Gastrocnemius medialis (tissue), 4 donors: ENCODE data around the gene IRS1. TPM values are rescaled to one million over a fixed set of nuclear protein-coding genes. Genes with fewer than 3 reads are reported as not detected.

Experiments
- ATAC-seq, 2 donors: fragments of 150-250 bp; one replicate each; pipeline ENCODE4 v1.9.1; 2016
- DNase-seq, 2 donors: peaks; one replicate each; pipeline ENCODE4 v3.0.0-alpha.2; 2019
- H3K27ac ChIP-seq, 4 donors: fragments of 200-600 bp; sonication (generic); 1 replicate in 1 of 4; 2 replicates in 3 of 4; pipeline ENCODE4 v1.5.1; 2016 to 2018; ENCODE audit warnings: mild to moderate bottlenecking in 2 of 4, moderate library complexity in 1 of 4
- H3K27me3 ChIP-seq, 3 donors: fragments of 200-600 bp; sonication (generic) in 2 of 3; 1 replicate in 1 of 3; 2 replicates in 2 of 3; pipeline versions ENCODE4 v1.5.1 to v1.6.0; 2016 to 2019; ENCODE audit warnings: mild to moderate bottlenecking in 1 of 3, moderate library complexity in 1 of 3
- H3K36me3 ChIP-seq, 2 donors: fragments of 200-600 bp; sonication (generic) in 1 of 2; one replicate each; pipeline ENCODE4 v1.5.1; 2017 to 2018
- H3K4me1 ChIP-seq, 2 donors: fragments of 200-600 bp; sonication (generic) in 1 of 2; one replicate each; pipeline ENCODE4 v1.5.1; 2016 to 2017; ENCODE audit warnings: mild to moderate bottlenecking in 2 of 2
- H3K4me3 ChIP-seq, 4 donors: fragments of 200-600 bp; sonication (generic) in 3 of 4; 1 replicate in 1 of 4; 2 replicates in 3 of 4; pipeline ENCODE4 v1.5.1; 2016 to 2019; ENCODE audit warnings: mild to moderate bottlenecking in 2 of 4
- H3K9me3 ChIP-seq, 3 donors: fragments of 200-600 bp; sonication (generic) in 2 of 3; 1 replicate in 1 of 3; 2 replicates in 2 of 3; pipeline ENCODE4 v1.5.1; 2016 to 2019
- CTCF ChIP-seq, 5 experiments: fragments of 450-650 bp in 3 of 5; fragments of 200-600 bp in 2 of 5; sonication (generic) in 2 of 5; IDR thresholded peaks in 4 of 5; conservative IDR thresholded peaks in 1 of 5; 1 replicate in 4 of 5; 2 replicates in 1 of 5; pipeline ENCODE4 v1.5.1; 2016 to 2019; ENCODE audit warnings: antibody characterized with exemption in 5 of 5, mild to moderate bottlenecking in 3 of 5, moderate library complexity in 3 of 5
- POLR2A ChIP-seq, 2 donors: fragments of 450-650 bp; IDR thresholded peaks; one replicate each; pipeline ENCODE4 v1.6.1; 2017; ENCODE audit warnings: antibody characterized with exemption in 2 of 2, mild to moderate bottlenecking in 2 of 2, moderate library complexity in 2 of 2
- in situ Hi-C, 4 donors: fragments of 200-750 bp; cut with MboI; loops; one replicate each; pipeline versions ENCODE4 v1.15.0 to v1.8.0; 2017; ENCODE audit warnings: low sequenced_read_pairs in 4 of 4
- intact Hi-C: fragments of 100-400 bp; cut with DNase I; formaldehyde crosslinking; loops from one replicate; pipeline ENCODE4 v1.15.1; 2023; ENCODE audit warnings: low total_unique reads
- total RNA-seq, 4 donors: library from RNA; depleted of rRNA; stranded (reverse); fragments of >200 nt; gene quantifications; one replicate each; pipeline versions ENCODE4 v1.1.0 to v1.2.3, GENCODE V29; 2016

The IRS1 gene
- total RNA-seq, 4 donors from 2014 or later = 2.2 to 71.1 (median 6.3) TPM

DNA sequence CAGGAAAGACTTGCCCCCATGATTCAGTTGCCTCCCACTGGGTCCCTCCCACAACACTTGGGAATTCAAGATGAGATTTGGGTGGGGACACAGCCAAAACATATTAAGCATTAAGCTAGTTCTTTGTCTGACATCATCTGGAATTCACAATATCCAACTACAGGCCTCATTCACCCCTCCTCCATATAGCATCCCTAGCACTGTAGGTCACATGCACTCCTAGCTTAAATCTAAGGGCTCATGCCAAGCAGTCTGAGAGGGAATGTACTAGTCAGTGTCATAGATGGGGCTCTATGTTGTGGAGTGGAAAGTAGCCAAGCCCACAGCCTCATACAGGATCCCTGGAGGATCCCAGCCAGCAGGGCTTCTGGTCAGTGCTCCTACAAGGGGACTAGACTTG is 92.1 kb downstream of the IRS1 start:
- intact Hi-C loops (no loop called here), in situ Hi-C loops (no loop called here)
- no peak overlapping the region for H3K27ac ChIP-seq
- DNase-seq = no peak
- H3K27me3 ChIP-seq = no peaks in the 10 kb centered on the region
- no peak overlapping the region for H3K4me3 ChIP-seq
- TF ChIP-seq POLR2A (IDR thresholded peaks at IDR 0.05) (no peak), CTCF (IDR thresholded peaks at IDR 0.05 in 4 of 5, conservative IDR thresholded peaks at IDR 0.05 in 1 of 5) (no peak)
- H3K4me1 ChIP-seq = no peaks in the 10 kb centered on the region
- no peaks in the 10 kb centered on the region for H3K36me3 ChIP-seq
- H3K9me3 ChIP-seq = no peaks in the 10 kb centered on the region
- ATAC-seq = no peak

DNA sequence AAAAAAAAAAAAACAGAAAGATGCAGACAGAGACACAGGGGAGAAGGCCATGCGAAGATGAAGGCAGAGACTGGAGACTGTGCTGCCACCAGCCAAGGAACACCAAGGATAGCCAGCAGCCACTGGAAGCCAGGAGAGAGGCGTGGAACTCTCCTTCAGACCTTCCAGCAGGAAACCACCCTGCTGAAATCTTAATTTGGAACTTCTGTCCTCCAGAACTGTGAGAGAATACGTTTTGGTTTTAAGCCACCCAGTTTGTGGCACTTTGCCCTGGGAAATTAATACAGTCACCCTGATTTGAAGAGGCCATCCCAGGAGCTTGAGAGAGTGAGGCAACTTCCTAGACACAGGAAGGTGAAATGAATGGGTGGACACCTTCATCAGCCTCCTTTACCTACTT is 93.7 kb downstream of the IRS1 start:
- H3K9me3 ChIP-seq = no peaks in the 10 kb centered on the region
- intact Hi-C loops (no loop called here), in situ Hi-C loops (no loop called here)
- no peaks in the 10 kb centered on the region for H3K4me1 ChIP-seq
- ATAC-seq = no peak
- H3K4me3 ChIP-seq = no peak overlapping the region
- no peak overlapping the region for H3K27ac ChIP-seq
- no peak for DNase-seq
- TF ChIP-seq CTCF (IDR thresholded peaks at IDR 0.05 in 4 of 5, conservative IDR thresholded peaks at IDR 0.05 in 1 of 5) (no peak), POLR2A (IDR thresholded peaks at IDR 0.05) (no peak)
- no peaks in the 10 kb centered on the region for H3K36me3 ChIP-seq
- H3K27me3 ChIP-seq = no peaks in the 10 kb centered on the region

DNA sequence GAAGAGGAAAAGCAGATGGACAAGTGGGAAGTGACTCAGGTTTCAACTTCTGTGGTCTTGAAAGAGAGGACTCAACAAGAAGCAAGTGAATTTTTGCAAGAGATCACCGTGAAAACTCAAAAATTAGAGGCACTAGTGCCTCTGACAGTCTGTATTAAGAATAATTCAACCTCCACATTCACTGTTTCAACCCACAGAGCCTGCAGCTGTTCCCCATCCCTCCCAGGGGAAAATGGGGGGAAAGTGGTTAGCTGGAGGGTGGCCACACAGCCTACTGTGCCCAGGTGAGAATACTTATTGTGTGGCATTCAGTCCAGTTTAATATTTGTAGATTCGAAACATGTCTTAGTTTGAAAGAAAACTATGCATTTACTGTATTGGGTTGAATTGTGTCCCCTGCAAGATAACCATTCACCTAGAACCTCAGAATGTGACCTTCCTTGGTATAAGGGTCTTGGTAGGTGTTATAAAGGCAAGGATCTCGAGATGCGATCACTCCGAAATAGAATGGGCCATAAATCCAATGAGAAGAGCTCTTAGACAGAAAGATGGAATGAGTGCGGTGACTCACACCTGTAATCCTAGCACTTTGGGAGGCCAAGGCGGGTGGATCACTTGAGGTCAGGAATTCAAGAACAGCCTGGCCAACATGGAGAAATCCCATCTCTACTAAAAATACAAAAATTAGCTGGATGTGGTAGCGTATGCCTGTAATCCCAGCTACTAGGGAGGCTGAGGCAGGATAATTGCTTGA is 94.3 kb downstream of the IRS1 start:
- Histone ChIP-seq H3K4me1 (no peaks in the 10 kb centered on the region), H3K4me3 (no peak overlapping the region), H3K27me3 (no peaks in the 10 kb centered on the region), H3K27ac (no peak overlapping the region), H3K36me3 (no peaks in the 10 kb centered on the region), H3K9me3 (no peaks in the 10 kb centered on the region)
- intact Hi-C loops (no loop called here), in situ Hi-C loops (no loop called here)
- TF ChIP-seq POLR2A (IDR thresholded peaks at IDR 0.05) (no peak), CTCF (IDR thresholded peaks at IDR 0.05 in 4 of 5, conservative IDR thresholded peaks at IDR 0.05 in 1 of 5) (no peak)
- DNase-seq (no peak), ATAC-seq (no peak)

DNA sequence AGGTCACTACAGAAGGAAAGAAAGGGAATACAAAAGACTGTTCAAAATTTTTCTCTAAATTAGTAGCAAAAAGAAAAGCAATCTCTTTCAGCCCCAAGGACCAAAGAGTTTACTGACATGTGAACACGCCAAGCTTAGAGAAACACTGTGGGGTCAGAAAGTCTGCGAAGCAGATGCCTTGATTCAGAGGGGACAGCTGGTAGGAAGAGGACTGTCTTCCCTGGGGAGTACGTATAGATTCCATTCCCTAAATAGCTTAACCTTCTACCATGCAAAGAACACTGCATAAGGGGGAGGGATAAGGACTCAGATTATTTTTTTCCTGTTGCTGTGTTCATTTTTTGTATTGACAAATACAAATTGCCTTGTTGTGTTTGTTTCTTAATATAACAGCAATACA is 96.1 kb downstream of the IRS1 start:
- Histone ChIP-seq H3K4me3 (no peak overlapping the region), H3K27me3 (no peaks in the 10 kb centered on the region), H3K4me1 (no peaks in the 10 kb centered on the region), H3K9me3 (no peaks in the 10 kb centered on the region), H3K27ac (no peak overlapping the region), H3K36me3 (no peaks in the 10 kb centered on the region)
- no peak for TF ChIP-seq POLR2A (IDR thresholded peaks at IDR 0.05)
- no peak for TF ChIP-seq CTCF (IDR thresholded peaks at IDR 0.05 in 4 of 5, conservative IDR thresholded peaks at IDR 0.05 in 1 of 5)
- ATAC-seq (no peak), DNase-seq (no peak)
- in situ Hi-C loops = no loop called here
- intact Hi-C loops = no loop called here

DNA sequence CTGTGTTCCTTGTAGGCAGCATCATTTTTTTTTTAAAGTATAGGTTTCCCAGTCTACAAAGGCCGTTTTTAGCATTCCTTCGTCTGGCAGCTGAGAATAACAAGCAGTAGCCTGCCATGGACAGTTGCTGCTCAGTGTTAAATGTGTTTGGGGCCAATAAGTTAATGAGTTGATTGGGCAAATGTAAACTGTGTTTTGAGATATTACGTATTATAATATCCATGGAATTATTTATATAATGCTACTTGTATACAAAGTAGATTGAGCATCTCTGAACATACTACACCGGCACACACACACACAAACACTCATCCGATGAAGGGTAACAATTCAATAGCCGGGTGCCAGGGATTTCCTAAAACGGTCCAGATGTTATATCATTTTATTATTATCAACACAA is 97.2 kb downstream of the IRS1 start:
- ATAC-seq (no peak), DNase-seq (no peak)
- in situ Hi-C loops = no loop called here
- intact Hi-C loops = no loop called here
- no peaks in the 10 kb centered on the region for H3K27me3 ChIP-seq
- H3K36me3 ChIP-seq = no peaks in the 10 kb centered on the region
- H3K27ac ChIP-seq = no peak overlapping the region
- no peaks in the 10 kb centered on the region for H3K4me1 ChIP-seq
- no peaks in the 10 kb centered on the region for H3K9me3 ChIP-seq
- H3K4me3 ChIP-seq = no peak overlapping the region
- no peak for TF ChIP-seq CTCF (IDR thresholded peaks at IDR 0.05 in 4 of 5, conservative IDR thresholded peaks at IDR 0.05 in 1 of 5)
- TF ChIP-seq POLR2A (IDR thresholded peaks at IDR 0.05) = no peak
